Transverse colon (tissue), 4 donors: ENCODE data around the gene PTPA. TPM values are rescaled to one million over a fixed set of nuclear protein-coding genes. Genes with fewer than 3 reads are reported as not detected.

Source experiments
- DNase-seq: peaks from one replicate; pipeline ENCODE4 v3.0.0-alpha.2; 2019
- H3K27ac ChIP-seq, 4 donors: fragments of 200-600 bp; sonication (generic); 2 replicates each; pipeline ENCODE4 v1.5.1; 2016 to 2018; ENCODE audit warnings: inconsistent platforms in 4 of 4
- H3K27me3 ChIP-seq: fragments of 200-600 bp; sonication (generic); 2 replicates; pipeline ENCODE4 v1.5.1; 2017; ENCODE audit warnings: inconsistent platforms
- H3K36me3 ChIP-seq, 4 donors: fragments of 200-600 bp; sonication (generic); 2 replicates each; pipeline ENCODE4 v1.5.1; 2017 to 2019; ENCODE audit warnings: inconsistent platforms in 4 of 4
- H3K4me1 ChIP-seq, 4 donors: fragments of 200-600 bp; sonication (generic); 2 replicates each; pipeline ENCODE4 v1.5.1; 2017 to 2020; ENCODE audit warnings: inconsistent platforms in 4 of 4
- H3K4me3 ChIP-seq, 4 donors: fragments of 200-600 bp; sonication (generic); 1 replicate in 1 of 4; 2 replicates in 3 of 4; pipeline versions ENCODE4 v1.5.1 to v1.6.1; 2017 to 2019; ENCODE audit warnings: inconsistent platforms in 4 of 4
- H3K9me3 ChIP-seq, 2 donors: fragments of 200-600 bp; sonication (generic); 2 replicates each; pipeline ENCODE4 v1.5.1; 2017 to 2019; ENCODE audit warnings: inconsistent platforms in 2 of 2
- EP300 ChIP-seq: sonication (generic); formaldehyde crosslinking; IDR thresholded peaks from one replicate; pipeline ENCODE4 v1.6.1; 2017; ENCODE audit warnings: antibody characterized with exemption, low read depth
- POLR2A ChIP-seq: fragments of 450-650 bp; IDR thresholded peaks from one replicate; pipeline ENCODE4 v1.6.1; 2016; ENCODE audit warnings: antibody characterized with exemption, mild to moderate bottlenecking, moderate library complexity
- POLR2AphosphoS5 ChIP-seq, 3 donors: sonication (generic); formaldehyde crosslinking; IDR thresholded peaks; one replicate each; pipeline ENCODE4 v1.6.1; 2016; ENCODE audit warnings: antibody characterized with exemption in 3 of 3
- WGBS, 2 donors: methylation state at CpG; one replicate each; pipeline ENCODE4 v1.1.5; 2018; ENCODE audit warnings: low coverage in 1 of 2; 5-methylcytosine and 5-hydroxymethylcytosine counted together
- in situ Hi-C, 4 donors: fragments of 200-750 bp; cut with MboI; loops; one replicate each; pipeline versions ENCODE4 v1.15.0 to v1.15.1; 2017; ENCODE audit warnings: low sequenced_read_pairs in 3 of 4, low pct_ligation_motif_present in 1 of 4, low pct_unique_long_range_greater_than_20kb in 1 of 4
- intact Hi-C: fragments of 100-400 bp; cut with DNase I; formaldehyde crosslinking; loops from one replicate; pipeline ENCODE4 v1.15.1; 2023; ENCODE audit warnings: low total_unique reads
- total RNA-seq, 4 donors: library from RNA; depleted of rRNA; stranded (reverse); fragments of >200 nt; gene quantifications; one replicate each; pipeline ENCODE4 v1.1.0, GENCODE V29; 2016
- TF ChIP-seq, protein P1 (sequence below), 5 experiments: fragments of 200-600 bp in 3 of 5; fragments of 450-650 bp in 2 of 5; sonication (generic) in 3 of 5; IDR thresholded peaks; 1 replicate in 2 of 5; 2 replicates in 3 of 5; pipeline ENCODE4 v1.5.1; 2016 to 2017; ENCODE audit warnings: antibody characterized with exemption in 5 of 5, inconsistent platforms in 3 of 5, mild to moderate bottlenecking in 2 of 5, moderate library complexity in 1 of 5

PTPA gene
- total RNA-seq, 4 donors from 2014 or later: 37.4 to 241 (median 66.5) TPM

DNA sequence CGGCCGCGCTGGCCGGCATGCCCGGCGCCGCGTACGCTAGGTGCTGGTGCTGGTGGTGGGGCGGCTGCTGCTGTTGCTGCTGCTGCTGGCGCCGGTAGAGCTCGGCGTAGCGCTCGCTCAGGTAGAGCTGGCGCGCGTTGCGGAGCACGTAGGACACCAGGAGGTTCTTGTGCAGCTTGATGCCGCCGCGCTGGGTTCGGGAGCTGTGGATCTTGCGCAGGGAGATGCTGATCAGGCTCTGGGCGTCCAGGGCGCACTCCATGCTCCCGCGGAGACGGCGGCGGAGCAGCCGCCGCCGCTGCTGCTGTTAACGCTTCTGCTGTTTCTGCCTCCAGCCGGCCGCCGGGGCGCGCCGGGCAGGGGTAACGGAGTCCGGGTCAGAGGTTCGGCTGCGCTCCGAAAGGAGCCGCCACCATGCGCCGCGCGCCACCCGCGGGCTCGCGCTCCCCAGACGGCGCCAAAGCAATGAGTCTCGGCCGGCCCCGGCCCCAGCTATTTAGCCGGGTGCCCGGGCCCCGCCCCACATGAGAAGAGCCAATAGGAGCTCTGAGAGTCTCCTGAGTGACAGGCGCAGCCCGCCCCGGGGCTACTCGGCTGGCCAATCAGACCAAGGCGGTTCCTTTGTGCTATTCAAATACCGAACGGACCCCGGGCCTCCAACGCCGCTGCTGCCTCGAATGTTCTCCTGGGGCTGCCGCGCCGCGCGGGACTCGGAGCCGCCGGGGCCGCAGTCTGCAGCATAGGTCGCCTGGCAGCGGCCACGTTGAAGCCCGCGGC lies 66.8 kb downstream of the PTPA start, which contains the start of gene IER5L:
IER5L (minus strand) TSS at position 471 of the 777 bp plus-strand sequence; CDS start at position 262, 209 bp downstream.
- in situ Hi-C loops (loop anchor here in 1 of 4 donors (10.0 kb wide), 1 partner anchor 317 kb away; no protein-coding TSS in a partner anchor), intact Hi-C loops (loop anchor here (5.0 to 10.0 kb wide), 2 partner anchors 36 to 307 kb away; no protein-coding TSS in a partner anchor)
- Histone ChIP-seq H3K27me3 (no peaks in the 10 kb centered on the region), H3K9me3 (no peaks in the 10 kb centered on the region), H3K4me3 (peak within 1 kb of the TSS; percentile 58 to 93 (median 91)), H3K27ac (peak within 1 kb of the TSS; percentile 93 to 99 (median 96)), H3K36me3 (no peaks in the 10 kb centered on the region), H3K4me1 (peaks cover 12 to 59% (median 48%) of the 10 kb centered on the region in 4 donors)
- TF ChIP-seq, protein P1, sequence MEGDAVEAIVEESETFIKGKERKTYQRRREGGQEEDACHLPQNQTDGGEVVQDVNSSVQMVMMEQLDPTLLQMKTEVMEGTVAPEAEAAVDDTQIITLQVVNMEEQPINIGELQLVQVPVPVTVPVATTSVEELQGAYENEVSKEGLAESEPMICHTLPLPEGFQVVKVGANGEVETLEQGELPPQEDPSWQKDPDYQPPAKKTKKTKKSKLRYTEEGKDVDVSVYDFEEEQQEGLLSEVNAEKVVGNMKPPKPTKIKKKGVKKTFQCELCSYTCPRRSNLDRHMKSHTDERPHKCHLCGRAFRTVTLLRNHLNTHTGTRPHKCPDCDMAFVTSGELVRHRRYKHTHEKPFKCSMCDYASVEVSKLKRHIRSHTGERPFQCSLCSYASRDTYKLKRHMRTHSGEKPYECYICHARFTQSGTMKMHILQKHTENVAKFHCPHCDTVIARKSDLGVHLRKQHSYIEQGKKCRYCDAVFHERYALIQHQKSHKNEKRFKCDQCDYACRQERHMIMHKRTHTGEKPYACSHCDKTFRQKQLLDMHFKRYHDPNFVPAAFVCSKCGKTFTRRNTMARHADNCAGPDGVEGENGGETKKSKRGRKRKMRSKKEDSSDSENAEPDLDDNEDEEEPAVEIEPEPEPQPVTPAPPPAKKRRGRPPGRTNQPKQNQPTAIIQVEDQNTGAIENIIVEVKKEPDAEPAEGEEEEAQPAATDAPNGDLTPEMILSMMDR (IDR thresholded peaks at IDR 0.05): peak in 1 of 5 experiments; percentile 16
- TF ChIP-seq EP300: no peak
- TF ChIP-seq POLR2AphosphoS5 (IDR thresholded peaks at IDR 0.05): peak; percentile 99
- TF ChIP-seq POLR2A: peak; percentile 97
- WGBS, 2 donors: 0% methylated on average over 48 of the region's 90 CpGs; no CpG with 5 or more reads in 1 of the 2 donors
- DNase-seq: peak; percentile 96

DNA sequence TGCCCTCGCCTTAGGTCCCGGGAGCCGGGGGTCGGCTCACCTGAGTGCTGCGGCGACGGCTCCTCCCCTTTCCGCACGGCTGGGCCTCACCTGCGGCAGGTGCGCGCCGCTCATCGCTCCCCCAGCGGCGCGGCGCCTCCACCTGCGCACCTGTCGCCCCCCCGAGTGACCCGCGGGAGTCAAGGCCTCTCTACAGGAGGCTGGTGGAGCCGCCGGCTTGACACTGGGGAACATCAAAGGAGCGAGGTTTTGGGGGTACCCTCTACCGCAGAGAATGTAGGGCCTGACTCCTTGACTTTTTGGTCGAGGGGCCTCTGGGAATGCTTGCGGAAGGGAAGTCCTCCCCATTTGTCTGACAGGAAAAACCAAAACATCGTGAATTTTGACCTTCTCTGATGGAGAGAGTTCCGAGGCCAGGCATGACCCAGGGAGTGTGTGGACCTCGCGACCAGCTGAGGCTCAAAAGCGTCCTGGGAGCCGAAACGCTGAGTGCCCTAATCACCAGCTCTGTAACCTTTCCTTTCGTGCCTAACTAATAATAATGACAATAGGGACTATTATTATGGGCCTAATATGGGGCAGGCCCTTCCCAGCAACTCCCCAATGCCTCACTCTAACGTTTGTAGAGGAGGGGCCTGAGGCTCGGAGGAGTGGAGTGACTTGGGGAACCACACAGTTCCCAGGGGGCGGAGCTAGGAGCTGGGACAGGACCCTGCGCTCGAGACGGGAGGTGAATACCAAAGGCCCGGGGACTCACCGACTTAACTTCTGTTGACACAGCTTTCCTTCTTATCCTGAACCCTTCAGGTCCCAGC lies 67.6 kb downstream of the PTPA start:
- in situ Hi-C loops (loop anchor here in 1 of 4 donors (10.0 kb wide), 1 partner anchor 316 kb away; no protein-coding TSS in a partner anchor), intact Hi-C loops (loop anchor here (5.0 to 10.0 kb wide), 2 partner anchors 36 to 306 kb away; no protein-coding TSS in a partner anchor)
- TF ChIP-seq POLR2AphosphoS5 (IDR thresholded peaks at IDR 0.05) (no peak), POLR2A (no peak), EP300 (no peak)
- TF ChIP-seq, protein P1 (IDR thresholded peaks at IDR 0.05): no peak
- Histone ChIP-seq H3K27ac (peak overlapping the region in 3 of 4 donors; percentile 89 to 95 (median 93)), H3K4me3 (peak overlapping the region in 3 of 4 donors; percentile 85 to 92 (median 90)), H3K4me1 (peaks cover 18 to 60% (median 45%) of the 10 kb centered on the region in 4 donors), H3K27me3 (no peaks in the 10 kb centered on the region), H3K36me3 (no peaks in the 10 kb centered on the region), H3K9me3 (no peaks in the 10 kb centered on the region)
- WGBS, 2 donors: 23% methylated on average over 42 of the region's 45 CpGs; no CpG with 5 or more reads in 1 of the 2 donors
- no peak for DNase-seq

- peak overlapping the region in 1 of 4 donors; percentile 66 for H3K27ac ChIP-seq
Observed at GRCh38 chr9:129181246-129181645, 70.0 kb downstream of the PTPA start.

More at GRCh38 chr9:129181246-129181645, 70.0 kb downstream of the PTPA start:
- in situ Hi-C loops: no loop called here
- TF ChIP-seq, protein P1 (IDR thresholded peaks at IDR 0.05): no peak
- TF ChIP-seq EP300 (no peak), POLR2A (no peak), POLR2AphosphoS5 (IDR thresholded peaks at IDR 0.05) (no peak)
- WGBS, 2 donors: 60 to 83% methylated on average over 1 to 5 of the region's 5 CpGs
- no peaks in the 10 kb centered on the region for H3K27me3 ChIP-seq
- H3K4me1 ChIP-seq: peaks cover 21 to 62% (median 39%) of the 10 kb centered on the region in 4 donors
- no peak overlapping the region for H3K4me3 ChIP-seq
- no peaks in the 10 kb centered on the region for H3K9me3 ChIP-seq
- no peak for DNase-seq
- intact Hi-C loops: no loop called here
- H3K36me3 ChIP-seq: no peaks in the 10 kb centered on the region
